Activated T-helper 1 cell treated with anti-CD3 and anti-CD28 coated beads, Interleukin-2, amount 50 U/mL, for 16 hours (primary cell): ENCODE data around the gene B4GALNT4.
"Not testable (repeated sequence)": the region's sequence is repeated elsewhere in the genome, so short reads cannot be mapped to it uniquely, and the experiment has no call there.

Experiments used
- DNase-seq, 2 donors: peaks; one replicate each; pipeline ENCODE4 v3.0.0-alpha.2; 2020; ENCODE audit warnings: low read depth in 1 of 2, low spot score in 1 of 2

B4GALNT4 gene

DNA sequence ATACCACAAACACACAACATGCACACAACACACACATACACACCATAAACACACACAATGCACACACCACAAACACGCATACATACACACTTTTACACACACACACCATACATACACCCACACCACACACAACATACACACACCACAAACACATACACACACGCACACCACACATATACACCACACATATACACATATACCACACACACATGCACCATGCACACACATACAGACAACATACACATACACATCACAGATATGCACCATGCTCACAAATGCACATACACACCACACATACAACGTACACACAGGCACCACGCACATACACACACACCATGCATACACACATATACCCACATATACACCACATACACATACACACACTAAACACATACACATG is 11.7 kb upstream of the B4GALNT4 start:
- no peak for DNase-seq

GRCh38 chr11:358129-358800 is 11.0 kb upstream of the B4GALNT4 start:
- no peak for DNase-seq

DNA sequence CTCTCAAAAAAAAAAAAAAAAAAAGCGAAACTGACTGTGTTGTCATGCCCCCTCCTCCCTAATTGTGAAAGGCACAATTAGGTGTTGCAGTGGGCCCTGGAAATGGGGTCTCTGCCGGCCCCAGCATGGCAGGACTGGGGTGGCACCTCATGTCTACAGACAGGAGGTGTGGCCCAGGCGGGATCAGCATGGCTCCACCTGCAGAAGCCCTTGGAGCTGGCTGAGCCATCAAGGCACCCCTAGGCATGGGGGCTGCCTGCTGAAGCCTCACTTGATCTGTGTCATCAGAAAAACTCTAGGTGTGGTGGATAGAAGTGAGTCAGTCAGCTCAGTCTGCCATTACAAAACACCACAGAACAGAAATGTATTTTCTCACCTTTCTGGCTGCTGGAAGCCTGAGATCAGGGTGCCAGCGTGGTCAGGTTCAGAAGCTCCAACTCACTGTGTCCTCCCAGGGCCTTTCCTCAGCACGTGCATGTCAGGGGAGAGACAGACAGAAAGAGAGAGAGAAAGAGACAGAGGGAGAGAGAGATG is 10.1 kb upstream of the B4GALNT4 start:
- DNase-seq: no peak

GRCh38 chr11:360326-361280 is 8.7 kb upstream of the B4GALNT4 start:
- DNase-seq: no peak

GRCh38 chr11:362642-363442 is 6.5 kb upstream of the B4GALNT4 start:
- no peak for DNase-seq

GRCh38 chr11:363443-363805 is 5.9 kb upstream of the B4GALNT4 start:
- DNase-seq: not testable (repeated sequence)

DNA sequence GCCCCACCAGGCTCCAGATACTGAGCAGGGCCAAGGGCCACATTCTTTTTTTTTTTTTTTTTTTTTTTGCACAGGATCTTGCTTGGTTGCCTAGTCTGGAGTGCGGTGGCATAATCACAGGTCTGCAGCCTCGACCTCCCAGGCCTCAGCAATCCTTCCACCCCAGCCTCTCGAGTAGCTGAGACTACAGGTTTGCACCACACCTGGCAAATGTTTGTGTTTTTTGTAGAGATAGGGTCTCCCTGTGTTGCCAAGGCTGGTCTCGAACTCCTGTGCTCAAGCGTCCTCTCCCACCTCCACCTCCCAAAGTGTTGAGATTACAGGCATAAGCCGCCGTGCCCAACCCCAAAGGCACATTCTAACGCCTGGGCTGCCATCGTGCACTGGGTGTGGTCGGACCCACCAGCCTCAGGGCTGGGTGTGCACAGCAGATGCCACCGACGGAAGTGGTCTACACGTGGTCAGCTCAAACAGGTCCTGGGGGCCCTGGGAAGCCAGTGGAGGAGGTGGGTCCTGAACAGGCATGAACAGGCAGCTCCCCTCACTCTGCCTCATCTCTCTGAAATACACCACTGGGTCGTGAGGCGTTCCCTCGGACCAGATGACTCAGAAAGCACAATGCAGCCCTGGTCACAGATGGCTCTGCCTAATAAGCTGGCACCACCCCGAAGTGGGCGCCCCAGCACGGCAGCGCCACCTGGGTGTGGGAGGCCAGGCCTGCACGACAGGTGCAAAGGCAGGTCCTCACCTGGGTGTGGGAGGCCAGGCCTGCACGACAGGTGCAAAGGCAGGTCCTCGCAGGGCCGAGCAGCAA is 5.1 kb upstream of the B4GALNT4 start:
- peak; percentile 30 to 48 for DNase-seq

- no peak for DNase-seq
Measured at GRCh38 chr11:364991-365725, 4.1 kb upstream of the B4GALNT4 start.

DNA sequence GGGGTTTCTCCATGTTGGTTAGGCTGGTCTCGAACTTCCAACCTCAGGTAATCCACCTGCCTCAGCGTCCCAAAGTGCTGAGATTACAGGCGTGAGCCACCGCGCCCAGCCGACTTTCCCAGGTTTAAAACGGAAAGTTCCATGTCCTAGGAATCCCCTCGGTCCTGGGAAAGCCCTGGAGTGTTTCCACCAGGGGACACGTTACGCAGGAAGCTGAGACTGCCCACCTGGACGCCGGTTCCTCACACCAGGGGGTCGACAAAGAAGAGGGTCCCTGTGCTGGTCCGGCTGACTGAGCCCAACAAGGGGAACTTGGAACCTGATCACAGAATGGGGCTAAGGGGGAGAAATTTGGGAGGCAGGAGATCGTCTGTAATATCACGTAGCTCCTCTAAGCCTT is 3.5 kb upstream of the B4GALNT4 start:
- no peak for DNase-seq

DNA sequence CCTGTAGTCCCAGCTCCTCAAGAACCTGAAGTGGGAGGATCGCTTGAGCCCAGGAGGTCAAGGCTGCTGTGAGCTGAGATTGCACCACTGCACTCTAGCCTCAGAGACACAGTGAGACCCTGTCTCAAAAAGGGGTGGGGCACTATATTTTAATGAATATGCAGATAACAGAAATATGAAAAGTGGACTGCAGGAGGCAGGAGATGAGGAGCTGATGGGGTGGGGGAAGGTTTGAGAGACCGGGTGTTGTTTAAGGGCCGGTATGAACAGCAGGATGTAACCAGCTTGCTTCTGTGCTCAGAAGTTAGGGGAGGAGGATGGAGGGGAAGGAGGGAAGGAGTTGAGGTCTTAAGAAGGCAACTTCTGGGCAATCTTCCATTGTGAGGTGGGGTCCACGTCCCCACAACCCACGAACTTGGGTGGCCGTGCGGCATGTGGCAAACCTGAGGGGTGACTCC is 1.3 kb upstream of the B4GALNT4 start:
- DNase-seq: no peak

DNA sequence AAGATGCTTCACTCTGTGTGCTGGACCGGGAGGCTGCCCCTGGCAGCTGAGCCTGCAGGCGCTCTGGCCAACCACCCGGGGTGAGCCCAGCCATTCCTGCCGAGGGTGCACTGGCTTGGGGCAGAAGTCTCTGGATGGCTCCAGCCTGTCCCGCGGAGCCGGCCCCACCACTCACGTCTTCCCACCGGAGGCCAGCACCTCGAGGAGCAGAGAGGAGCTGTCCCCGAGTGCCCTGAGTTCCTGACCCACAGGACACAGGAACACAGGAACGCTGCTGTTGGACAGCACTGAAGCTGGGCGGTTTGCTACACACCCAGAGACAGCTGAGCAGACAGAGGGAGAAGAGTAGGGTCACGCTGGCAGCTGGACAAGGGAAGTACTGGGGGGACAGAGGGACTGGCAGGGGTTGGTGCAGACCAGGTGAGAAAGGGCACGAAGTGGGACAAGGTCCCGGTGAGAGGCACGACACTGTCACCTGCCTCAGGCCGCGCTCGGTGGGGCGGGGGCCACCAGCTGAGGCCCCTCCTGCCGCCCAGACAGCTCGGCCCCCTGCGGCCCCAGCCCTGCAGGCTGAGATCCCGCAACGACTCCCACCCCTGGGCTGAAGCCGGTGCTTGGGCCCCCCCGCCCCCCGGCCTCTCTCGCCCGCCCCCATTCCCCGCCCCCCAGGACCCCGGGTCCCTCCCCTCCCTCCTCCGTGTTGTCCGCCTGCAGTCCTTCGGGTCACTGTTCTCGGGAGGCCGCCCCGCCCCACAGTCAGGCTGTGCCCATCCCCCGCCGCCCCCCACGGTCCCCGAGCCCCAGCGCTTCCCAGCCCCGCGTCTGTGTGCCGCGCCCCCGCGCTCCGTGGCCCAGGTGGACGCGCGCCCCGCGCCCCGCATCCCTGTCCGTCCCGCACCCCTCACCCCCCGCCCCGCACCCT is 624 bp upstream of the B4GALNT4 start:
- DNase-seq: no peak

- DNase-seq: no peak
Measured at GRCh38 chr11:370070-370941, 1.0 kb downstream of the B4GALNT4 start.

DNA sequence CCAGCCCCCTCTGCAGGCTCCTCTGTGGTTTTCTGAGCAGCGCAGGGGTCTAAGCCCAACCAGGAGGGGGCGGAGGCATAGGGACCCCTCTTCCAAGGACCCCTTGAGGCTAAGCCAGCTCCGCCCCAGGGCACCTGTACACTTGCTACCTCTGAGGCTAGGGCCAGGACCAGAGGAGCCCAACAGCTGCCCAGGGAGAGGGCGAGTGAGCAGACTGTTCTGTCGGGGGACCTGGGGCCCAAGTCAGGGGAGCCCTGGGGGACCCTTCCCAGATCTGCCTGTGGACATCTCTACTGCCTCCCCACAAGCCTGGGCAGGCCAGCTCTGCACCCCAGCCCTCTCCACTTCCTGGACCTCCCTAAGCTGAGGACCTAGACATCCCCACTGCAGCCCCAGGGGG is 1.8 kb downstream of the B4GALNT4 start:
- no peak for DNase-seq

DNA sequence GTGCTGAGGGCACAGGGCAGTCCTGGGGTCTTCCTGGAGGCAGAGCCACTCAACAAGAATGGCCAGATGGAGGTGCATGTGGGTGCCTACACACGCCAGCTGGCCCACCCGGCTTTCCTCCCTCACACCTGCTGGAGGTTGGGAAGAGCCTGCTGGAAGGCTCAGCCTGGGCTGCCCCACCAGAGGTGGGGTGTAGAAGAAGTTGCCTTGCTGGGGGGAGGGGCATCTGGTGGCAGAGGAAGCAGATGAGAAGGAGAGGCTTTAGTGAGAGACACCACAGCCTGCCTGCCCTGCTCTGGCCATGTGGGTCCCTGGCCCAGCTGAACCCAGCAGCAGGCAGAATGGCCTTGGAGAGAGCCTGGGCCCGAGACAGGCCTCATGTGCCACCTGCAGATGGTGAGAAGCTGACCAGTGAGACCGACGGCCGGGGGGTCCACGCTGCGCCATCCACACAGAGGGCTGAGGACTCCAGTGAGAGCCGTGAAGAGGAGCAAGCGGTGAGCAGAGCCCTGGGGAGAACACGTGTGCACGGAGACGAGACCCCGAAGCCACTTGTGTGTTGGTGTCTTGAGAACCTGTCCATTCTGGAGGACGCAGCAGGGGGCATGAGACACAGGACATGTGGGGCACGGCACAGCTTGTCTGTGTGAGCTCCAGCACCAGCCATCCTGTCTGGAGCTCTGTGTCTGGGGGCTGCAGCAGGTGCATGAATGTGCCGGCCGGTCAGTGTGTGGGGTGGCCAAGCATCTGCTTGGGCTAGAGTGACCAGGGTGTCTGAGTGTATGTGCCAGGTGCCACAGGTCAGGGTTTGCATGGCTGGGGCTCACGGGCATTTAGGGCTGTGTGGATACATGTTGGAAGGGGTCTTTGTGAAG is 2.7 kb downstream of the B4GALNT4 start:
- no peak for DNase-seq

DNA sequence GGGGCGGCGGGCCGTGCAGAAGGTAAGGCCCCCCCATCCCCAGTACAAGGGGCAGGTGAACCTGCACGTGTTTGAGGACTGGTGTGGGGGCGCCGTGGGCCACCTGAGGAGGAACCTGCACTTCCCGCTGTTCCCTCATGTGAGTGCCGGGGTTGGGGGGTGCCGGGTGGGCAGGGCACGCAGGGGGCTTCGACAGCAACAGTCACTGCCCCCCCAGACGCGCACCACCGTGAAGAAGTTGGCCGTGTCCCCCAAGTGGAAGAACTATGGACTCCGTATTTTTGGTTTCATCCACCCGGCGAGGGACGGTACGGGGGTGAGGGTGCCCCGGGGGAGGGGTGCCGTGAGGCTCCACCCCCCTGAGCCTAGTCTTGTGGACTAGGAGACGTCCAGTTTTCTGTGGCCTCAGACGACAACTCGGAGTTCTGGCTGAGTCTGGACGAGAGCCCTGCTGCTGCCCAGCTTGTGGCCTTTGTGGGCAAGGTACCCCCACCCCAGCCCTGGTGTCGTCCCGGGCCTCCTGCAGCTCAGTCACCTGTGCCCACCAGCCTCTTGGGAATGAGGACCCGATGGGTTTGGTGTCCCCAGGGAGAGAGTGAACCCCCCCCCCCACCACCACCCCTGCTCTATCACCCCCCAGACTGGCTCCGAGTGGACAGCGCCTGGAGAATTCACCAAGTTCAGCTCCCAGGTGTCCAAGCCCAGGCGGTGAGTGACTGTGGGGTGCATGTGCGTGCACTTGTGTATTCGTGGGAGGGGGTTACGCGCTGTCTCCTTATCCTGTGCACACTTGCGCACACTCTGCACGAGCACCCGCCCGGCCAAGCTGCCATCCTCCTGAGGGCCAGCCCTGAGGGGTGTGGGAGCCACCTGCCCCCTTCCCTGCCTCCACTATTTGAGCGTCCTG is 3.8 kb downstream of the B4GALNT4 start:
- no peak for DNase-seq
